Measurements from ENCODE around the gene MRNIP.

DNA sequence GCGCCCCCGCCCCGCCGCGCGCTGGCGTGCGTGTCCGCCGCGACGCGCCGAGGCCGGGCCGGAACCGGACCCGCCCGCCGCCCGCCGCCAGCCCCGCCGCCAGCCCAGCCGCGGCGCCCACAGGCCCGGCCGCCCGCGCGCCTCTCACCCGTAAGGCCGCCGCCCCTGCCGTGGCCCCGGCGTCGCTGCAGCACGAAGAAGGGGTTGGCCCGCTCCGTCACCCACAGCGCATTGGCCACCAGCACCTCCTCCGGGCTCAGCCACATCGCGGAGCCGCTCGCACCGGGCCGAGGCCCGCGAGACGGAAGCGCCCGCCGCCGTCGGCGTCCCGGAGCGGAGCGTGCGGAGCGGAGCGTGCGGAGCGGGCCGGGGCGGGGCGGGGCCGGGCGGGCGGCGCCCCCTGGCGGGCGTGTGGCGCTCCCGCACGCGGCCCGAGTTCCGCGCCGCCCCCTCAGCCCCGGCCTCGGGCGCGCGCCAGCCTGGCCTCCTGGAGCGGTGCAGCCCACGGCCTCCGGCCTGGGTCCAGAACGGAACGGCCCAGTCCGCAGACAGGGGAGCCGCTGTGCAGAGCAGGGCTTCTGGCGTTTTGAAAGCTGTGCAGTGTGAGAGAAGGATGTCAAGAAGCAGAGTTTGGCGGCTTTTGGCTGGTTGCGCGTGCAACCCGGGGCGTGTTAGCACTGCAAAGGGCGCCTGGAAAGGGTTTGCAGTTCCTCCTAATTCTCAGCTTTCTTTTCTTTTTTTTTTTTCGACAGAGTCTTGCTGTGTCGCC is 49.1 kb upstream of the MRNIP start, which contains the start of gene TBC1D9B:
- TF ChIP-seq HNF4A (conservative IDR thresholded peaks at IDR 0.05) (no peak), FOXA1 (IDR thresholded peaks at IDR 0.05) (no peak), SP1 (IDR thresholded peaks at IDR 0.05) (no peak), CTCF (IDR thresholded peaks at IDR 0.05; ENCODE audit: low read depth, low read length, missing input control) (peak; percentile 72), YY1 (IDR thresholded peaks at IDR 0.05) (no peak), JUND (IDR thresholded peaks at IDR 0.05) (no peak)
- TF ChIP-seq, protein P1, sequence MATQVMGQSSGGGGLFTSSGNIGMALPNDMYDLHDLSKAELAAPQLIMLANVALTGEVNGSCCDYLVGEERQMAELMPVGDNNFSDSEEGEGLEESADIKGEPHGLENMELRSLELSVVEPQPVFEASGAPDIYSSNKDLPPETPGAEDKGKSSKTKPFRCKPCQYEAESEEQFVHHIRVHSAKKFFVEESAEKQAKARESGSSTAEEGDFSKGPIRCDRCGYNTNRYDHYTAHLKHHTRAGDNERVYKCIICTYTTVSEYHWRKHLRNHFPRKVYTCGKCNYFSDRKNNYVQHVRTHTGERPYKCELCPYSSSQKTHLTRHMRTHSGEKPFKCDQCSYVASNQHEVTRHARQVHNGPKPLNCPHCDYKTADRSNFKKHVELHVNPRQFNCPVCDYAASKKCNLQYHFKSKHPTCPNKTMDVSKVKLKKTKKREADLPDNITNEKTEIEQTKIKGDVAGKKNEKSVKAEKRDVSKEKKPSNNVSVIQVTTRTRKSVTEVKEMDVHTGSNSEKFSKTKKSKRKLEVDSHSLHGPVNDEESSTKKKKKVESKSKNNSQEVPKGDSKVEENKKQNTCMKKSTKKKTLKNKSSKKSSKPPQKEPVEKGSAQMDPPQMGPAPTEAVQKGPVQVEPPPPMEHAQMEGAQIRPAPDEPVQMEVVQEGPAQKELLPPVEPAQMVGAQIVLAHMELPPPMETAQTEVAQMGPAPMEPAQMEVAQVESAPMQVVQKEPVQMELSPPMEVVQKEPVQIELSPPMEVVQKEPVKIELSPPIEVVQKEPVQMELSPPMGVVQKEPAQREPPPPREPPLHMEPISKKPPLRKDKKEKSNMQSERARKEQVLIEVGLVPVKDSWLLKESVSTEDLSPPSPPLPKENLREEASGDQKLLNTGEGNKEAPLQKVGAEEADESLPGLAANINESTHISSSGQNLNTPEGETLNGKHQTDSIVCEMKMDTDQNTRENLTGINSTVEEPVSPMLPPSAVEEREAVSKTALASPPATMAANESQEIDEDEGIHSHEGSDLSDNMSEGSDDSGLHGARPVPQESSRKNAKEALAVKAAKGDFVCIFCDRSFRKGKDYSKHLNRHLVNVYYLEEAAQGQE (IDR thresholded peaks at IDR 0.05), result no peak
- TF ChIP-seq, protein P2, sequence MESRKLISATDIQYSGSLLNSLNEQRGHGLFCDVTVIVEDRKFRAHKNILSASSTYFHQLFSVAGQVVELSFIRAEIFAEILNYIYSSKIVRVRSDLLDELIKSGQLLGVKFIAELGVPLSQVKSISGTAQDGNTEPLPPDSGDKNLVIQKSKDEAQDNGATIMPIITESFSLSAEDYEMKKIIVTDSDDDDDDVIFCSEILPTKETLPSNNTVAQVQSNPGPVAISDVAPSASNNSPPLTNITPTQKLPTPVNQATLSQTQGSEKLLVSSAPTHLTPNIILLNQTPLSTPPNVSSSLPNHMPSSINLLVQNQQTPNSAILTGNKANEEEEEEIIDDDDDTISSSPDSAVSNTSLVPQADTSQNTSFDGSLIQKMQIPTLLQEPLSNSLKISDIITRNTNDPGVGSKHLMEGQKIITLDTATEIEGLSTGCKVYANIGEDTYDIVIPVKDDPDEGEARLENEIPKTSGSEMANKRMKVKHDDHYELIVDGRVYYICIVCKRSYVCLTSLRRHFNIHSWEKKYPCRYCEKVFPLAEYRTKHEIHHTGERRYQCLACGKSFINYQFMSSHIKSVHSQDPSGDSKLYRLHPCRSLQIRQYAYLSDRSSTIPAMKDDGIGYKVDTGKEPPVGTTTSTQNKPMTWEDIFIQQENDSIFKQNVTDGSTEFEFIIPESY (IDR thresholded peaks at IDR 0.05), result no peak
